NCI-H1436 (cell line): ENCODE results near the gene HSPB7.
"Not testable (repeated sequence)": the region's sequence is repeated elsewhere in the genome, so short reads cannot be mapped to it uniquely, and the experiment has no call there.

Experiments
- DNase-seq: peaks from one replicate; lab custom pipeline; 2025; lab: John Stamatoyannopoulos, UW

Gene HSPB7

GRCh38 chr1:16021681-16022080 is 3.8 kb upstream of the HSPB7 start, which contains the start of gene CLCNKA:
CLCNKA (plus strand) TSS chr1:16022036; CDS start chr1:16022620, 584 bp downstream.
- DNase-seq, result no peak

- not testable (repeated sequence) for DNase-seq
Measured at GRCh38 chr1:16020878-16021277, 3.0 kb upstream of the HSPB7 start.

- no peak for DNase-seq
Measured at GRCh38 chr1:16020325-16020724, 2.5 kb upstream of the HSPB7 start.

GRCh38 chr1:16019644-16020277 is 1.9 kb upstream of the HSPB7 start:
- no peak for DNase-seq

GRCh38 chr1:16018749-16019643 is 1.2 kb upstream of the HSPB7 start:
- DNase-seq, result no peak

- no peak for DNase-seq
Measured at GRCh38 chr1:16018308-16018707, 465 bp upstream of the HSPB7 start.

- DNase-seq, result no peak
Measured at GRCh38 chr1:16017076-16017460, 775 bp downstream of the HSPB7 start.

GRCh38 chr1:16015960-16016901 is 1.6 kb downstream of the HSPB7 start:
- no peak for DNase-seq

- no peak for DNase-seq
Measured at GRCh38 chr1:16015491-16015890, 2.4 kb downstream of the HSPB7 start.

GRCh38 chr1:16014509-16015482 is 3.0 kb downstream of the HSPB7 start:
- DNase-seq, result no peak

GRCh38 chr1:16013908-16014258 is 4.0 kb downstream of the HSPB7 start:
- no peak for DNase-seq

- DNase-seq, result peak; percentile 32
Measured at GRCh38 chr1:16013220-16013907, 4.5 kb downstream of the HSPB7 start.

- no peak for DNase-seq
Measured at GRCh38 chr1:16012590-16013219, 5.1 kb downstream of the HSPB7 start.

- no peak for DNase-seq
Measured at GRCh38 chr1:16011936-16012589, 5.8 kb downstream of the HSPB7 start.

- DNase-seq, result no peak
Measured at GRCh38 chr1:16010837-16011236, 7.0 kb downstream of the HSPB7 start.

GRCh38 chr1:16009678-16010077 is 8.2 kb downstream of the HSPB7 start:
- no peak for DNase-seq

GRCh38 chr1:16009030-16009460 is 8.8 kb downstream of the HSPB7 start:
- DNase-seq, result peak; percentile 75

- no peak for DNase-seq
Measured at GRCh38 chr1:16007671-16008341, 10.0 kb downstream of the HSPB7 start.
